SU-DHL-6 (cell line): Measurements from ENCODE around the gene TNNT2.

Experiments used
- CTCF ChIP-seq: fragments of 200-600 bp; sonication (generic); IDR thresholded peaks from one replicate; pipeline ENCODE4 v1.5.1; 2017; ENCODE audit warnings: antibody characterized with exemption, mild to moderate bottlenecking, low read length, moderate library complexity; ENCODE audit not compliant: insufficient read depth, poor library complexity, severe bottlenecking
- EZH2phosphoT487 ChIP-seq: fragments of 200-600 bp; sonication (generic), shearing (Covaris generic); conservative IDR thresholded peaks from 2 replicates; pipeline ENCODE4 v1.6.1; 2018; ENCODE audit warnings: mild to moderate bottlenecking, antibody characterized with exemption, low read length, moderate library complexity, mixed read lengths

GRCh38 chr1:201350361-201350725, 27.1 kb downstream of the TNNT2 start:
- no peak for TF ChIP-seq CTCF
- no peak for TF ChIP-seq EZH2phosphoT487
